Panc1 (cell line): ENCODE data around the gene H6PD. TPM values are rescaled to one million over a fixed set of nuclear protein-coding genes. Genes with fewer than 3 reads are reported as not detected.

Experiments
- ATAC-seq: fragments of 200-7000 bp; cut with Tn5 transposase; 2 replicates; pipeline ENCODE4 v1.9.1; 2020; ENCODE audit warnings: mild to moderate bottlenecking, moderate library complexity
- BruUV-seq: library from RNA; stranded (reverse); fragments of 400-500 nt; replicated peaks from 2 replicates; lab custom pipeline; 2021; lab: Mats Ljungman, UMichigan
- CTCF ChIA-PET: fragments of 300-600 bp; sonication (Branson Sonifier 250); formaldehyde crosslinking; loops from one replicate; lab custom pipeline; 2022; ENCODE audit warnings: antibody characterized with exemption; lab: Charles Lee
- POLR2A ChIA-PET: fragments of 300-600 bp; sonication (Branson Sonifier 250); formaldehyde crosslinking; loops from one replicate; lab custom pipeline; 2022; ENCODE audit warnings: antibody characterized with exemption; lab: Charles Lee
- DNase-seq: peaks from one replicate; pipeline ENCODE4 v3.0.0-alpha.2; 2010; ENCODE audit warnings: low read depth, low spot score
- H3K27ac ChIP-seq: 2 replicates; pipeline ENCODE4 v1.5.1; 2011; ENCODE audit warnings: mild to moderate bottlenecking, low read length, inconsistent platforms
- H3K27me3 ChIP-seq: fragments of 200-500 bp; sonication (Bioruptor generic); 2 replicates; pipeline ENCODE4 v1.6.0; 2014; ENCODE audit warnings: low read length, inconsistent platforms; ENCODE audit not compliant: control insufficient read depth, insufficient read depth
- H3K36me3 ChIP-seq: fragments of 200-500 bp; sonication (Bioruptor generic); 2 replicates; pipeline ENCODE4 v1.5.1; 2014; ENCODE audit warnings: inconsistent platforms, mild to moderate bottlenecking, low read length, moderate library complexity; ENCODE audit not compliant: control insufficient read depth, insufficient read depth
- H3K4me1 ChIP-seq: 2 replicates; pipeline ENCODE4 v1.5.1; 2011; ENCODE audit warnings: inconsistent platforms, mild to moderate bottlenecking, low read length, moderate library complexity; ENCODE audit not compliant: control insufficient read depth, insufficient read depth
- H3K4me3 ChIP-seq, 2 experiments: 2 replicates each; pipeline ENCODE4 v1.5.1; 2011 to 2012; ENCODE audit warnings: low read depth in 2 of 2, low read length in 2 of 2, mild to moderate bottlenecking in 2 of 2, inconsistent platforms in 1 of 2, moderate library complexity in 1 of 2
- H3K9me3 ChIP-seq: fragments of 200-500 bp; sonication (Bioruptor generic); 2 replicates; pipeline ENCODE4 v1.5.1; 2014; ENCODE audit warnings: low read depth, mild to moderate bottlenecking, inconsistent platforms, low read length, moderate library complexity; ENCODE audit not compliant: control insufficient read depth, insufficient read depth
- POLR2AphosphoS5 ChIP-seq: IDR thresholded peaks from 2 replicates; pipeline ENCODE4 v1.6.1; 2012; ENCODE audit warnings: mild to moderate bottlenecking, low read depth, low read length, moderate library complexity
- SIN3A ChIP-seq: IDR thresholded peaks from 2 replicates; pipeline ENCODE4 v1.6.1; 2012; ENCODE audit warnings: low read depth, mild to moderate bottlenecking, low read length, moderate library complexity, borderline replicate concordance; ENCODE audit not compliant: insufficient read depth
- TCF7L2 ChIP-seq: IDR thresholded peaks from 2 replicates; pipeline ENCODE4 v1.6.1; 2011; ENCODE audit warnings: mild to moderate bottlenecking, low read depth, low read length, inconsistent platforms
- in situ Hi-C: cut with HindIII; loops from 2 replicates; pipeline ENCODE4 v1.10.0; 2016; ENCODE audit warnings: low sequenced_read_pairs, low pct_unique_long_range_greater_than_20kb
- intact Hi-C: fragments of 100-400 bp; cut with micrococcal nuclease; formaldehyde crosslinking; loops from one replicate; pipeline ENCODE4 v1.10.0; 2022; ENCODE audit not compliant: unreplicated experiment
- total RNA-seq: library from RNA; stranded (reverse); gene quantifications from one replicate; pipeline ENCODE4 v1.2.1, GENCODE V29; 2021; ENCODE audit not compliant: unreplicated experiment
- TF ChIP-seq, protein P1 (sequence below): fragments of 450-650 bp; IDR thresholded peaks from 2 replicates; pipeline ENCODE4 v1.5.1; 2017; ENCODE audit warnings: mild to moderate bottlenecking
- TF ChIP-seq, protein P2 (sequence below), 2 experiments: IDR thresholded peaks; 2 replicates each; pipeline ENCODE4 v1.6.1; 2011 to 2012; ENCODE audit warnings: low read depth in 2 of 2, control low read depth in 1 of 2, low read length in 1 of 2, mild to moderate bottlenecking in 1 of 2, moderate library complexity in 1 of 2; ENCODE audit not compliant: insufficient read depth in 1 of 2

H6PD gene
- total RNA-seq, 1 experiment from 2014 or later, result 23.5 TPM

DNA sequence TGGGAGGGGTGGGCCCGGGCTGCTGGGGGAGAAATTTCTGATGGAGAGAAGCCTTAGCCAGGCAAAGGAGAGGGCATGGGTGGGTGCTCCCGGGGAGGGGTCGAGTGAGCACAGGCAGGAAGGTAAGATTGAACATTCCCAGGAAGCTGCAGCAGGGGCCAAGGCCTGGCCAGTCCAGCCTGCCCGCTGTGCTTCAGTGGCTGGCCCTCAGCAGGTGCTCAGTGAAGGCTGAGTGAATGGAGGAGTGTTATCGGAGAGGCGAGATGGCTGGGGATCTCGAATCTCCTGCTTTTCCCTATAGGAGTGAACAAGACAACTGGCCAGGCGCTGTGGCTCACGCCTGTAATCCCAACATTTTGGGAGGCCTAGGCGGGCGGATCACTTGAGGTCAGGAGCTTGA is 79.0 kb downstream of the H6PD start:
- POLR2A ChIA-PET, result interaction anchor here (0.7 to 0.9 kb wide), 2 partner anchors 15 to 99 kb away, joined by 4 to 14 read pairs; no protein-coding TSS in a partner anchor
- no peaks in the 10 kb centered on the region for H3K27me3 ChIP-seq
- BruUV-seq, result no TSS peak
- no peaks in the 10 kb centered on the region for H3K36me3 ChIP-seq
- CTCF ChIA-PET, result no interaction called here
- peaks cover 80% of the 10 kb centered on the region for H3K4me1 ChIP-seq
- H3K9me3 ChIP-seq, result no peaks in the 10 kb centered on the region
- intact Hi-C loops (no loop called here), in situ Hi-C loops (no loop called here)
- no peak for DNase-seq
- ATAC-seq, result no peak
- H3K4me3 ChIP-seq, result no peak overlapping the region
- peak overlapping the region; percentile 29; the same call in 1 of the 2 replicates for H3K27ac ChIP-seq
- TF ChIP-seq SIN3A (no peak), POLR2AphosphoS5 (no peak), TCF7L2 (no peak)
- TF ChIP-seq, protein P1, sequence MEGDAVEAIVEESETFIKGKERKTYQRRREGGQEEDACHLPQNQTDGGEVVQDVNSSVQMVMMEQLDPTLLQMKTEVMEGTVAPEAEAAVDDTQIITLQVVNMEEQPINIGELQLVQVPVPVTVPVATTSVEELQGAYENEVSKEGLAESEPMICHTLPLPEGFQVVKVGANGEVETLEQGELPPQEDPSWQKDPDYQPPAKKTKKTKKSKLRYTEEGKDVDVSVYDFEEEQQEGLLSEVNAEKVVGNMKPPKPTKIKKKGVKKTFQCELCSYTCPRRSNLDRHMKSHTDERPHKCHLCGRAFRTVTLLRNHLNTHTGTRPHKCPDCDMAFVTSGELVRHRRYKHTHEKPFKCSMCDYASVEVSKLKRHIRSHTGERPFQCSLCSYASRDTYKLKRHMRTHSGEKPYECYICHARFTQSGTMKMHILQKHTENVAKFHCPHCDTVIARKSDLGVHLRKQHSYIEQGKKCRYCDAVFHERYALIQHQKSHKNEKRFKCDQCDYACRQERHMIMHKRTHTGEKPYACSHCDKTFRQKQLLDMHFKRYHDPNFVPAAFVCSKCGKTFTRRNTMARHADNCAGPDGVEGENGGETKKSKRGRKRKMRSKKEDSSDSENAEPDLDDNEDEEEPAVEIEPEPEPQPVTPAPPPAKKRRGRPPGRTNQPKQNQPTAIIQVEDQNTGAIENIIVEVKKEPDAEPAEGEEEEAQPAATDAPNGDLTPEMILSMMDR, result no peak
- TF ChIP-seq, protein P2, sequence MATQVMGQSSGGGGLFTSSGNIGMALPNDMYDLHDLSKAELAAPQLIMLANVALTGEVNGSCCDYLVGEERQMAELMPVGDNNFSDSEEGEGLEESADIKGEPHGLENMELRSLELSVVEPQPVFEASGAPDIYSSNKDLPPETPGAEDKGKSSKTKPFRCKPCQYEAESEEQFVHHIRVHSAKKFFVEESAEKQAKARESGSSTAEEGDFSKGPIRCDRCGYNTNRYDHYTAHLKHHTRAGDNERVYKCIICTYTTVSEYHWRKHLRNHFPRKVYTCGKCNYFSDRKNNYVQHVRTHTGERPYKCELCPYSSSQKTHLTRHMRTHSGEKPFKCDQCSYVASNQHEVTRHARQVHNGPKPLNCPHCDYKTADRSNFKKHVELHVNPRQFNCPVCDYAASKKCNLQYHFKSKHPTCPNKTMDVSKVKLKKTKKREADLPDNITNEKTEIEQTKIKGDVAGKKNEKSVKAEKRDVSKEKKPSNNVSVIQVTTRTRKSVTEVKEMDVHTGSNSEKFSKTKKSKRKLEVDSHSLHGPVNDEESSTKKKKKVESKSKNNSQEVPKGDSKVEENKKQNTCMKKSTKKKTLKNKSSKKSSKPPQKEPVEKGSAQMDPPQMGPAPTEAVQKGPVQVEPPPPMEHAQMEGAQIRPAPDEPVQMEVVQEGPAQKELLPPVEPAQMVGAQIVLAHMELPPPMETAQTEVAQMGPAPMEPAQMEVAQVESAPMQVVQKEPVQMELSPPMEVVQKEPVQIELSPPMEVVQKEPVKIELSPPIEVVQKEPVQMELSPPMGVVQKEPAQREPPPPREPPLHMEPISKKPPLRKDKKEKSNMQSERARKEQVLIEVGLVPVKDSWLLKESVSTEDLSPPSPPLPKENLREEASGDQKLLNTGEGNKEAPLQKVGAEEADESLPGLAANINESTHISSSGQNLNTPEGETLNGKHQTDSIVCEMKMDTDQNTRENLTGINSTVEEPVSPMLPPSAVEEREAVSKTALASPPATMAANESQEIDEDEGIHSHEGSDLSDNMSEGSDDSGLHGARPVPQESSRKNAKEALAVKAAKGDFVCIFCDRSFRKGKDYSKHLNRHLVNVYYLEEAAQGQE (IDR thresholded peaks at IDR 0.05; ENCODE audit: insufficient read depth in 1 of 2, low read depth in 2 of 2, low read length in 1 of 2), result no peak

DNA sequence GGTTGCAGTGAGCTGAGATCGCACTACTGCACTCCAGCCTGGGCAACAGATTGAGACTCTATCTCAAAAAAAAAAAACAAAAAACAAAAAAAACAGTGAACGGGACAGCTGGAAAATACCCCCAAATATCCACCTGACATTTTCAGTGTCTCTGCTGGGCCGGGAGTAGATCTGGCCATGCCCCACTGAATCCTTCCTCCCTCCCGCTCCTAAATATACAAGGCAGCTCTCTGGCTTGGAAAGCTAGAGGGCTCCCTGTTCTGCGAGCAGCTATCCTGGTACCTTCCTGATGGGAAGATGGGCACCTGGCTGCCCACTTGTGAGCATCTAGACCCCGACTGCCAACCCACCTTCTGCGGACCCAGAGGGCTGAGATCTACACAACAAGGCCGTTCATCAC is 79.5 kb downstream of the H6PD start:
- Histone ChIP-seq H3K36me3 (no peaks in the 10 kb centered on the region), H3K27me3 (no peaks in the 10 kb centered on the region), H3K4me3 (no peak overlapping the region), H3K9me3 (no peaks in the 10 kb centered on the region), H3K27ac (peak overlapping the region; percentile 81), H3K4me1 (peaks cover 81% of the 10 kb centered on the region)
- intact Hi-C loops (no loop called here), in situ Hi-C loops (no loop called here)
- BruUV-seq, result no TSS peak
- no peak for ATAC-seq
- CTCF ChIA-PET, result no interaction called here
- TF ChIP-seq, protein P2 (IDR thresholded peaks at IDR 0.05; ENCODE audit: insufficient read depth in 1 of 2, low read depth in 2 of 2, low read length in 1 of 2), result no peak
- TF ChIP-seq, protein P1, result no peak
- TF ChIP-seq SIN3A (no peak), POLR2AphosphoS5 (no peak), TCF7L2 (no peak)
- no peak for DNase-seq
- POLR2A ChIA-PET, result interaction anchor here (0.7 to 0.9 kb wide), 3 partner anchors 16 to 99 kb away, joined by 4 to 14 read pairs (median 4); no protein-coding TSS in a partner anchor
